SK-N-MC (cell line): ENCODE results near the gene GRAMD1C.
A peak's percentile ranks its signal among the peaks of the same experiment; 100 is the strongest.

Source experiments
- DNase-seq: peaks from one replicate; pipeline ENCODE4 v3.0.0-alpha.2; 2011; ENCODE audit warnings: low read depth, low spot score
- H3K27ac ChIP-seq: fragments of 200-600 bp; sonication (generic); 2 replicates; pipeline ENCODE4 v1.5.1; 2016; ENCODE audit warnings: mixed run types
- H3K36me3 ChIP-seq: fragments of 200-600 bp; sonication (generic); 2 replicates; pipeline ENCODE4 v1.6.1; 2017; ENCODE audit warnings: antibody characterized with exemption, low read length, mixed read lengths; ENCODE audit not compliant: insufficient read depth
- H3K4me3 ChIP-seq: fragments of 200-600 bp; sonication (generic); 2 replicates; pipeline ENCODE4 v1.5.1; 2016
- H3K9ac ChIP-seq: fragments of 200-600 bp; sonication (generic); 2 replicates; pipeline ENCODE4 v1.8.0; 2017; ENCODE audit warnings: mixed run types, mixed read lengths; ENCODE audit not compliant: insufficient read length
- H3K9me3 ChIP-seq: fragments of 200-600 bp; sonication (generic); 2 replicates; pipeline ENCODE4 v1.6.1; 2017; ENCODE audit warnings: low read depth, mild to moderate bottlenecking, antibody characterized with exemption, low read length, moderate library complexity, mixed read lengths
- EZH2 ChIP-seq: fragments of 200-600 bp; sonication (generic); IDR thresholded peaks from one replicate; pipeline ENCODE4 v1.6.1; 2017; ENCODE audit warnings: antibody characterized with exemption
- FOXP2 ChIP-seq: optimal IDR thresholded peaks from 2 replicates; pipeline ENCODE3; 2011; ENCODE audit warnings: mild to moderate bottlenecking, moderate library complexity; ENCODE audit not compliant: insufficient read depth; ENCODE audit errors: extremely low read length, control extremely low read depth
- POLR2AphosphoS5 ChIP-seq: IDR thresholded peaks from 2 replicates; pipeline ENCODE4 v1.6.1; 2012; ENCODE audit warnings: mild to moderate bottlenecking, low read depth, low read length, borderline replicate concordance

The GRAMD1C gene

DNA sequence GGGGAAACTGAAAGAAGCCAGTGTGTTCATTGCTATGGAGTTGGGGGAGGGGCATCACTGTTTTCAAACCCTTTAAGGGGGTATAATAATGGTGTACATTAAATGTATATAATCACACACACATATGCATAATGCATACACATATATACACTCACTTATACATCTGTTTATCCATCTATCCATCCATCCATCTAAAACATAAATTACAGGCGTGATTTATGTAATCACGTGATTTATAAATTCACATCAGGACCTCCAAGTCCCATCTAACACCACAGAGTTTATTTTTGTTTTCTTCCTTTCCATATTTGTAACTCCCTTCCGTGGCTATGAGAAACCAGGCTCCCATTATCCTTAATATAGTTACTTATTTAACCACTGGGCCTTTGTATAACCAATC is 39.8 kb downstream of the GRAMD1C start:
- Histone ChIP-seq H3K9me3 (no peaks in the 10 kb centered on the region), H3K27ac (no peak overlapping the region), H3K9ac (no peak overlapping the region), H3K4me3 (no peak overlapping the region), H3K36me3 (no peaks in the 10 kb centered on the region)
- DNase-seq: no peak
- TF ChIP-seq FOXP2 (no peak), EZH2 (no peak), POLR2AphosphoS5 (no peak)

DNA sequence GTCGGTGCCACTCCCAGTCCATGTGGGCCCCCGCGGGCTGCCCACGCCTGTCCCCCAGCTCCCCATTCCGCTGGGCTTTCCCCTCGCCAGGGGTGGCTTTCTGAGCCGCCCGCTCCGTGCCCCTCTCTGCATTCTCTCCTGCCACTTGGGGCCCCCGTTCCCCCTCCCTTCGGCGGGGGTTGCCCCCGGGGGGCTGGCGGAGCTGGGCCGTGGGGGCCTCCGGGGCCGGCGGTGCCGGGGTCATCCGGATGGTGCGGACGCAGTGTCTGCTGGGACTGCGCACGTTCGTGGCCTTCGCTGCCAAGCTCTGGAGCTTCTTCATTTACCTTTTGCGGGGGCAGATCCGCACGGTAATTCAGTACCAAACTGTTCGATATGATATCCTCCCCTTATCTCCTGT is 46.5 kb downstream of the GRAMD1C start:
- no peak overlapping the region for H3K9ac ChIP-seq
- DNase-seq: no peak
- TF ChIP-seq POLR2AphosphoS5: no peak
- no peak overlapping the region for H3K27ac ChIP-seq
- no peak overlapping the region for H3K4me3 ChIP-seq
- H3K36me3 ChIP-seq: no peaks in the 10 kb centered on the region
- H3K9me3 ChIP-seq: no peaks in the 10 kb centered on the region

DNA sequence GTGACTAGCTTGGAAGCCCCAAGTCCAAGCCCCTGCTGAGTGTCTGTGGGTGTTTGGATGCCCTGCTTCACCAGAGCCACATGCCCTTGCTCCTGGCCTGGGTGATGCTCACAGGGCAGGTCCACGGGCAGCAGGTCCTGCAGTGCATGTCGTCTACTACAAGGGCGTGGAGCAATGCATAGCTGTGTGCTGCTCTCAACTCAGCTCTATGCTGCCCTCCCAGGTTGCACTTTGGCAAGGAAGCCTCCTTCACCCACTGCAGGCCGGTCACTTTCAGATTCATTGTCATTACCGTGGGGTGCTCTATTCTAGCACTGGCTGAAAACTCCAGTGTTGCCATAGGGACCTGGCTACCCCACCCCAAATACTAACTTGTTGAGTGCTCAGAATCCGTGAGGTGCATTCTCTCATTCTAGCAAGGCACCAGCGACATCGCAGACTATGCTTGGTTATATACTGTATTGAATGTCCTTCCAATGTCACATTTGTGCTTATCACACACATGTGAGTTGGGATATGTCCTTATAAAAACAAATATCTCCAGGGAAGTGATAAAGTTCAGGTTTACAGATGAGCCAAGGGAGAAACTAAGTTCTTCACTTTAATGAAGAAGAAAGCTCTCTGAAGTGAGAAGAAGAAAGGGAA is 51.8 kb downstream of the GRAMD1C start:
- Histone ChIP-seq H3K9me3 (no peaks in the 10 kb centered on the region), H3K27ac (no peak overlapping the region), H3K9ac (no peak overlapping the region), H3K36me3 (no peaks in the 10 kb centered on the region), H3K4me3 (no peak overlapping the region)
- TF ChIP-seq EZH2 (no peak), POLR2AphosphoS5 (no peak), FOXP2 (no peak)
- DNase-seq: no peak

DNA sequence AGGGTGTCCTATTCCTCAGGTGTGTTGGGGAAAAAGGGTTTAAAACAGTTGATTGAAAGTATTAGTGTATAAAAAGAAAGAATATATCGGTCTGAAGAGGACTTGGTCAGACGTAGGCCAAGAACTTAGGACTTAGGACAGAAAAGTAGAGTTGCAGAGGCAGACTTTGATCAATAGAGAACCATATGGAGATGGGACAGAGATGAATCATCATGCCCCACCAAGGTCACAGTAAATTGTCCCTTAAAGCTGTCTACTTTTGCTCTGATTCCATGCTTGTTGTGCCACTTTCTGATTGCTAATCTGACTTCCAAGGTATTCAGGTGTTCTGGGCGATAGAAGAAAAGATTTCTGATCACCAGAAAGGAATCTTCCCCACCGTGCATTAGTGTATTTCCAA is 56.3 kb downstream of the GRAMD1C start:
- Histone ChIP-seq H3K4me3 (no peak overlapping the region), H3K9ac (no peak overlapping the region), H3K9me3 (no peaks in the 10 kb centered on the region), H3K36me3 (no peaks in the 10 kb centered on the region), H3K27ac (no peak overlapping the region)
- TF ChIP-seq EZH2 (no peak), FOXP2 (no peak), POLR2AphosphoS5 (no peak)
- no peak for DNase-seq

DNA sequence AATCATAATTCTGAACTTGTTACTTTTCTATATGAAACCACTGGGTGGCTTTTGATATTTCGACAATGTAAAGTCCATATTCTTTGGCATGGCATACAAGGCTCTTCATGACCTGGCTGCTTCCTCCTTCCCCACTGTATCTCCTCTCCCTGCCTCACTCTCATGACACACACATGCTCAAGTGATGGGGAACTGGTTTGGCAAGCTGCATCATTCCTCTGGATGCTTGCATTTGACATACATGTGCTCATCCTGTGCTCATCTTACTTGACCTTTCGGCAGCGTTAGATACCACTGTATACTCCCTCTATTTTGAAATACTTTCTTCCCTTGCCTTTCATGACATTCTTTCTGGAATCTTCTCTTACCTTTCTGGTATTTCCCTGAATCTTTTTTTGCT is 57.4 kb downstream of the GRAMD1C start:
- H3K36me3 ChIP-seq: no peaks in the 10 kb centered on the region
- TF ChIP-seq FOXP2 (no peak), POLR2AphosphoS5 (no peak), EZH2 (no peak)
- no peaks in the 10 kb centered on the region for H3K9me3 ChIP-seq
- no peak overlapping the region for H3K4me3 ChIP-seq
- no peak overlapping the region for H3K27ac ChIP-seq
- no peak for DNase-seq
- H3K9ac ChIP-seq: no peak overlapping the region

DNA sequence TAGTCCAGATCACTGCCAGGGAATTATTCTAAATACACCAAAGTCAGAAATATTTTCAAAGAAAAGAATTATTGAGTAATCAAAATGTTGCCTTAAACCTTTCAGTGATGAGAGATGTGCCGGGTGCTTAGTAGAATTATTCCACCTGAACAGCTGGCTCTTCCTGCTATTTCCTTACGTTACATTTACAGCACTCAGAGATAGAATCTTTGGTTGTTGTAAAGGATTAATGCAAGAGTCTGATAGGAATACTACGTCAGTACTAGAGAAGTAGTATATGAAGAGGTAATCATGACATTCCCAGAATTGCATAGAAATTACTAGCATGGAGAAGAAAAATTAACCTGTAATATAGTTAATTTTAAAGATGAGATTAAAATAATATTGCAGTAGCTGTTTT is 58.3 kb downstream of the GRAMD1C start:
- H3K36me3 ChIP-seq: no peaks in the 10 kb centered on the region
- H3K27ac ChIP-seq: no peak overlapping the region
- TF ChIP-seq POLR2AphosphoS5: no peak
- TF ChIP-seq EZH2: no peak
- no peak for DNase-seq
- H3K9me3 ChIP-seq: no peaks in the 10 kb centered on the region
- H3K4me3 ChIP-seq: no peak overlapping the region
- no peak overlapping the region for H3K9ac ChIP-seq

DNA sequence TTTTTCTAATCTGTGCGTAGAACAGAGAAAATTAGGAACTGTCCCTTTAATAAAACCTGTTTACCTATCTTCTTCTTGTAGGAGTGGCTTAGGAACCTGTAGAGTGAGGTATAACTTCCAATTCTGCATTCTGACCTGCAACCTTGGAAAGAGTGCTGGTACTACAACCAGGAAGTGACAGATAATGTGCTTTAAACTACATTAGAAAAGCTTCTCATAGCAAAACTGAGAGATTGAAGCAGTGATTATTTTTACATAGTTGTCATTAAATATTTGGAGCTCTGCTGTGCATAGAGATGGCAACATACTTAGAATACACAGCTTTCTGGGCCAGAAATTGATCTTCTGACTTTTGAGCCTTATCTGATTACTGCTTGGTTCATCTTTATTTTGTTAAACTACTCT is 58.8 kb downstream of the GRAMD1C start:
- TF ChIP-seq POLR2AphosphoS5 (no peak), FOXP2 (no peak), EZH2 (no peak)
- no peaks in the 10 kb centered on the region for H3K36me3 ChIP-seq
- H3K9me3 ChIP-seq: no peaks in the 10 kb centered on the region
- H3K4me3 ChIP-seq: no peak overlapping the region
- no peak for DNase-seq
- no peak overlapping the region for H3K27ac ChIP-seq
- no peak overlapping the region for H3K9ac ChIP-seq

DNA sequence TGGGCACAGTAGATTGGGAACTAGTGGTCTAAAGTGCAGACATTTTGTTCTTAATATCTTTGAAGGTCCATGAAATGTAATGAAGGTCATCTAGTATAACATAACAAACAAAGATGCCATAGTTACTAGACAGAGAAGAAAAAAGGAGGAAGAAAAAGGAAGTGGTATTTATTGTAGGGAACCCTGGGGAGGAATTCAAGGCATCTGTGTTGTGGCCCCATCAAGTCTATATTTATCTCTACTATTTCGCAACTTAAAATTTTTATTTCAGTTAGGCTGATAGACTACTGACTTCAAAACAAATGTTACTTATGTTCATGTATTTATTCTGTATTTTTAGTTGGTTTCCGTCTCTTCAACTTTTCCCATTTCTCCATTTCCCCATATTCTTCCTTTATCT is 60.3 kb downstream of the GRAMD1C start:
- Histone ChIP-seq H3K36me3 (no peaks in the 10 kb centered on the region), H3K4me3 (0 out of 2 replicates have a peak overlapping the region, but pooled peaks have one; percentile 10), H3K27ac (no peak overlapping the region), H3K9ac (no peak overlapping the region), H3K9me3 (no peaks in the 10 kb centered on the region)
- TF ChIP-seq EZH2 (no peak), POLR2AphosphoS5 (no peak), FOXP2 (no peak)
- DNase-seq: no peak

DNA sequence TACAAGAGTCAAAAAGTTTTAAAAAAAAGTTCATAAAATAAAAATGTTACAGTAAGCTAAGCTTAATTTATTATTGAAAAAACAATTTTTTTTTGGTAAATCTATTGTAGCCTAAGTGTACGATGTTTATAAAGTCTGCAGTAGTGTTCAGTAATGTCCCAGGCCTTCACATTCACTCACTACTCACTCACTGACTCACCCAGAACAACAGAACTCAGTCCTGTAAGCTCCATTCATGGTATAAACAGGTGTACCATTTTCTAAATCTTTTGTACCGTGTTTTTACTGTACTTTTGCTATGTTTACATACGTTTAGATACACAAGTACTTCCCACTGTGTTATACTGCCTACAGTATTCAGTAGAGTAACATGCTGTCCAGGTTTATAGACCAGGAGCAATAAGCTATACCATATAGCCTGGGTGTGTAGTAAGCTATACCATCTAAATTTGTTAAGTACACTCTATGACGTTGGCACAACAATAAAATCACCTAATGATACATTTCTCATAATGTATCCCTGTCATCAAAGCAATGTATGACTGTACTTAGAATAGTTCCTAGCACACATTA is 68.1 kb downstream of the GRAMD1C start:
- Histone ChIP-seq H3K9me3 (no peaks in the 10 kb centered on the region), H3K4me3 (no peak overlapping the region), H3K36me3 (no peaks in the 10 kb centered on the region), H3K27ac (no peak overlapping the region), H3K9ac (no peak overlapping the region)
- no peak for TF ChIP-seq FOXP2
- no peak for TF ChIP-seq EZH2
- no peak for TF ChIP-seq POLR2AphosphoS5
- no peak for DNase-seq
